ENCODE data around the gene TBC1D14. TPM values are rescaled to one million over a fixed set of nuclear protein-coding genes. Genes with fewer than 3 reads are reported as not detected.
A peak's percentile ranks its signal among the peaks of the same experiment; 100 is the strongest.

Gene TBC1D14
- total and polyA plus RNA-seq, 2 of the 8 experiments (the other 6 are each of a cell fraction or from before 2014, with no cell fraction given) = 45.6 to 48.2 TPM

GRCh38 chr4:6873792-6874461 lies 35.7 kb upstream of the TBC1D14 start:
- Histone ChIP-seq H3K36me3 (ENCODE audit: control insufficient read depth in 2 of 4, insufficient read depth in 4 of 4, low read length in 3 of 4) (peaks cover 5 to 27% (median 20%) of the 10 kb centered on the region in 4 experiments; a peak in 5 of 8 replicates), H3K4ac (replicated peaks; ENCODE audit: insufficient read length, low read depth, low read length) (no peak overlapping the region), H2BK120ac (replicated peaks; ENCODE audit: low read depth, low read length) (no peak overlapping the region), H4K5ac (ENCODE audit: insufficient read length, low read depth, low read length) (no peak overlapping the region), H2BK5ac (ENCODE audit: low read depth, low read length) (no peak overlapping the region), H3K9me3 (ENCODE audit: insufficient read depth in 2 of 2, low read depth in 1 of 2, low read length in 1 of 2) (no peaks in the 10 kb centered on the region), H3K23me2 (ENCODE audit: low read depth, low read length) (no peaks in the 10 kb centered on the region), H3K14ac (ENCODE audit: insufficient read length) (no peak overlapping the region), H2BK12ac (ENCODE audit: low read depth, low read length) (no peak overlapping the region), H3K9ac (replicated peaks in 1 of 4; ENCODE audit: extremely low read depth in 1 of 4, low read depth in 3 of 4, low read length in 3 of 4) (no peak overlapping the region), H3K23ac (ENCODE audit: insufficient read length) (no peak overlapping the region), H3K79me1 (ENCODE audit: low read depth, low read length) (no peaks in the 10 kb centered on the region; the same call in 1 of the 2 replicates), H3K4me2 (ENCODE audit: insufficient read depth in 1 of 2, low read depth in 2 of 2, low read length in 2 of 2) (no peak overlapping the region), H3K18ac (ENCODE audit: extremely low read depth, low read length) (no peak overlapping the region), H3K56ac (replicated peaks; ENCODE audit: insufficient read length, low read depth, low read length) (no peak overlapping the region), H3K27ac (ENCODE audit: low read depth, low read length) (no peak overlapping the region), H2AFZ (ENCODE audit: low read length) (no peak overlapping the region), H2AK5ac (ENCODE audit: low read depth, low read length) (no peak overlapping the region), H3K4me1 (replicated peaks in 1 of 4; ENCODE audit: control insufficient read depth in 3 of 4, insufficient read depth in 4 of 4, low read length in 3 of 4) (no peaks in the 10 kb centered on the region), H3K79me2 (ENCODE audit: control insufficient read depth in 1 of 2, insufficient read depth in 2 of 2, low read length in 2 of 2) (no peaks in the 10 kb centered on the region), H4K8ac (ENCODE audit: extremely low read depth, insufficient read depth, low read length) (no peak overlapping the region; the same call in 1 of the 2 replicates), H2BK15ac (ENCODE audit: low read length) (no peak overlapping the region), H4K91ac (replicated peaks; ENCODE audit: insufficient read length, low read length) (no peak overlapping the region), H3K4me3 (ENCODE audit: extremely low read depth in 1 of 4, insufficient read depth in 2 of 4, low read depth in 3 of 4, low read length in 4 of 4) (no peak overlapping the region), H4K20me1 (replicated peaks in 1 of 2; ENCODE audit: control insufficient read depth in 1 of 2, insufficient read depth in 2 of 2, low read length in 2 of 2) (peaks cover 9 to 10% of the 10 kb centered on the region in 2 experiments), H2BK20ac (ENCODE audit: low read length) (no peak overlapping the region), H3K27me3 (replicated peaks in 1 of 4; ENCODE audit: control insufficient read depth in 3 of 4, extremely low read depth in 1 of 4, insufficient read depth in 3 of 4, low read length in 3 of 4) (no peaks in the 10 kb centered on the region)
- CTCF ChIA-PET (ENCODE audit: partially characterized antibody) = interaction anchor here (0.6 to 10.2 kb wide), 55 partner anchors 8 to 241 kb away, joined by 3 to 182 read pairs (median 7); partner anchors contain the start of genes BLOC1S4 and MRFAP1L1
- 57% methylated on average over 3 of the region's 3 CpGs; no CpG with 5 or more reads in 1 of the 2 experiments for WGBS, 2 experiments (ENCODE audit: extremely low coverage in 1 of 2, insufficient coverage in 1 of 2, insufficient read length in 1 of 2, insufficient replicate concordance in 2 of 2, low coverage in 1 of 2, low lambda C conversion rate in 2 of 2, missing lambda C conversion rate in 1 of 2)
- DNase-seq (ENCODE audit: low read depth in 1 of 2, low spot score in 2 of 2) (peak in 1 of 2 experiments; percentile 82), FAIRE-seq (no peak)
- POLR2A ChIA-PET (ENCODE audit: partially characterized antibody) = interaction anchor here (0.8 to 1.9 kb wide), 3 partner anchors 154 to 173 kb away, joined by 3 to 6 read pairs (median 5); partner anchors contain the start of gene BLOC1S4
- TF ChIP-seq CTBP2 (IDR thresholded peaks at IDR 0.05; ENCODE audit: borderline replicate concordance, insufficient read depth, insufficient read length, low read length) = no peak
- TF ChIP-seq, protein P1, sequence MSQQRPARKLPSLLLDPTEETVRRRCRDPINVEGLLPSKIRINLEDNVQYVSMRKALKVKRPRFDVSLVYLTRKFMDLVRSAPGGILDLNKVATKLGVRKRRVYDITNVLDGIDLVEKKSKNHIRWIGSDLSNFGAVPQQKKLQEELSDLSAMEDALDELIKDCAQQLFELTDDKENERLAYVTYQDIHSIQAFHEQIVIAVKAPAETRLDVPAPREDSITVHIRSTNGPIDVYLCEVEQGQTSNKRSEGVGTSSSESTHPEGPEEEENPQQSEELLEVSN (IDR thresholded peaks at IDR 0.05) = no peak
- TF ChIP-seq SIRT6 (IDR thresholded peaks at IDR 0.05; ENCODE audit: low read length) = no peak
- peak; percentile 51; the same call in 1 of the 2 replicates for TF ChIP-seq GABPA (IDR thresholded peaks at IDR 0.05; ENCODE audit: borderline replicate concordance, insufficient read depth, low read length)
- TF ChIP-seq EGR1 (IDR thresholded peaks at IDR 0.05; ENCODE audit: borderline replicate concordance, low read depth, low read length) = no peak
- no peak for TF ChIP-seq CHD1 (IDR thresholded peaks at IDR 0.05; ENCODE audit: low read depth, low read length)
- no peak for TF ChIP-seq JUN (IDR thresholded peaks at IDR 0.05; ENCODE audit: low read depth, low read length)
- TF ChIP-seq, protein P2, sequence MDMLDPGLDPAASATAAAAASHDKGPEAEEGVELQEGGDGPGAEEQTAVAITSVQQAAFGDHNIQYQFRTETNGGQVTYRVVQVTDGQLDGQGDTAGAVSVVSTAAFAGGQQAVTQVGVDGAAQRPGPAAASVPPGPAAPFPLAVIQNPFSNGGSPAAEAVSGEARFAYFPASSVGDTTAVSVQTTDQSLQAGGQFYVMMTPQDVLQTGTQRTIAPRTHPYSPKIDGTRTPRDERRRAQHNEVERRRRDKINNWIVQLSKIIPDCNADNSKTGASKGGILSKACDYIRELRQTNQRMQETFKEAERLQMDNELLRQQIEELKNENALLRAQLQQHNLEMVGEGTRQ (IDR thresholded peaks at IDR 0.05; ENCODE audit: low read length) = no peak
- TF ChIP-seq ASH2L (IDR thresholded peaks at IDR 0.05; ENCODE audit: low read length) = no peak
- TF ChIP-seq RAD21 (IDR thresholded peaks at IDR 0.05 in 1 of 2, conservative IDR thresholded peaks at IDR 0.05 in 1 of 2; ENCODE audit: low read depth in 2 of 2, low read length in 2 of 2) = peak; percentile 81 to 86
